ENCODE measurements around the gene SORCS2. TPM values are rescaled to one million over a fixed set of nuclear protein-coding genes. Genes with fewer than 3 reads are reported as not detected.

Gene SORCS2
- total and polyA plus RNA-seq, 2 of the 8 experiments (the other 6 are each of a cell fraction or from before 2014, with no cell fraction given) = 0.36 to 1.8 TPM

- Histone ChIP-seq H3K14ac (ENCODE audit: insufficient read length) (no peak overlapping the region), H3K18ac (ENCODE audit: extremely low read depth, low read length) (no peak overlapping the region), H3K36me3 (ENCODE audit: control insufficient read depth in 2 of 4, insufficient read depth in 4 of 4, low read length in 3 of 4) (no peaks in the 10 kb centered on the region), H4K8ac (ENCODE audit: extremely low read depth, insufficient read depth, low read length) (no peak overlapping the region), H2BK5ac (ENCODE audit: low read depth, low read length) (no peak overlapping the region), H2BK12ac (ENCODE audit: low read depth, low read length) (no peak overlapping the region), H3K4me3 (ENCODE audit: extremely low read depth in 1 of 4, insufficient read depth in 2 of 4, low read depth in 3 of 4, low read length in 4 of 4) (no peak overlapping the region), H4K20me1 (replicated peaks in 1 of 2; ENCODE audit: control insufficient read depth in 1 of 2, insufficient read depth in 2 of 2, low read length in 2 of 2) (peaks cover 0 to 10% of the 10 kb centered on the region in 2 experiments), H2AK5ac (ENCODE audit: low read depth, low read length) (no peak overlapping the region), H3K4me2 (ENCODE audit: insufficient read depth in 1 of 2, low read depth in 2 of 2, low read length in 2 of 2) (no peak overlapping the region), H3K23me2 (ENCODE audit: low read depth, low read length) (peaks cover 8% of the 10 kb centered on the region; the same call in 1 of the 2 replicates), H3K9ac (replicated peaks in 1 of 4; ENCODE audit: extremely low read depth in 1 of 4, low read depth in 3 of 4, low read length in 3 of 4) (no peak overlapping the region), H3K27me3 (replicated peaks in 1 of 4; ENCODE audit: control insufficient read depth in 3 of 4, extremely low read depth in 1 of 4, insufficient read depth in 3 of 4, low read length in 3 of 4) (no peaks in the 10 kb centered on the region), H3K79me2 (ENCODE audit: control insufficient read depth in 1 of 2, insufficient read depth in 2 of 2, low read length in 2 of 2) (no peaks in the 10 kb centered on the region), H3K4me1 (replicated peaks in 1 of 4; ENCODE audit: control insufficient read depth in 3 of 4, insufficient read depth in 4 of 4, low read length in 3 of 4) (no peaks in the 10 kb centered on the region), H3K4ac (replicated peaks; ENCODE audit: insufficient read length, low read depth, low read length) (no peak overlapping the region), H2AFZ (ENCODE audit: low read length) (no peak overlapping the region), H2BK120ac (replicated peaks; ENCODE audit: low read depth, low read length) (no peak overlapping the region), H3K23ac (ENCODE audit: insufficient read length) (no peak overlapping the region), H2BK15ac (ENCODE audit: low read length) (no peak overlapping the region), H3K56ac (replicated peaks; ENCODE audit: insufficient read length, low read depth, low read length) (no peak overlapping the region), H4K91ac (replicated peaks; ENCODE audit: insufficient read length, low read length) (no peak overlapping the region), H3K79me1 (ENCODE audit: low read depth, low read length) (no peaks in the 10 kb centered on the region), H3K9me3 (ENCODE audit: insufficient read depth in 2 of 2, low read depth in 1 of 2, low read length in 1 of 2) (no peaks in the 10 kb centered on the region), H4K5ac (ENCODE audit: insufficient read length, low read depth, low read length) (no peak overlapping the region), H3K27ac (ENCODE audit: low read depth, low read length) (no peak overlapping the region), H2BK20ac (ENCODE audit: low read length) (no peak overlapping the region)
- ChIA-PET CTCF (ENCODE audit: partially characterized antibody) (interaction anchor here (0.6 to 1.4 kb wide), 3 partner anchors 9 to 359 kb away, joined by 3 to 7 read pairs (median 3); no protein-coding TSS in a partner anchor), POLR2A (ENCODE audit: partially characterized antibody) (no interaction called here)
- FAIRE-seq = no peak
- 83% methylated on average over 8 of the region's 8 CpGs; no CpG with 5 or more reads in 1 of the 2 experiments for WGBS, 2 experiments (ENCODE audit: extremely low coverage in 1 of 2, insufficient coverage in 1 of 2, insufficient read length in 1 of 2, insufficient replicate concordance in 2 of 2, low coverage in 1 of 2, low lambda C conversion rate in 2 of 2, missing lambda C conversion rate in 1 of 2)
- DNase-seq (ENCODE audit: low read depth in 1 of 2, low spot score in 2 of 2) = no peak
- no peak for TF ChIP-seq SIN3A (conservative IDR thresholded peaks at IDR 0.05 in 1 of 2, IDR thresholded peaks at IDR 0.05 in 1 of 2; ENCODE audit: low read depth in 1 of 2, low read length in 2 of 2)
- no peak for TF ChIP-seq SRF (IDR thresholded peaks at IDR 0.05; ENCODE audit: low read depth, low read length)
- TF ChIP-seq ZNF274 (IDR thresholded peaks at IDR 0.05; ENCODE audit: borderline replicate concordance, extremely low read depth, low read length) = no peak
- TF ChIP-seq RFX5 (IDR thresholded peaks at IDR 0.05; ENCODE audit: borderline replicate concordance, low read depth, low read length) = no peak
- TF ChIP-seq E2F6 (IDR thresholded peaks at IDR 0.05) = no peak
- TF ChIP-seq ASH2L (IDR thresholded peaks at IDR 0.05; ENCODE audit: low read length) = no peak
- no peak for TF ChIP-seq TBP (IDR thresholded peaks at IDR 0.05; ENCODE audit: low read depth, low read length)
- TF ChIP-seq POLR2AphosphoS5 (IDR thresholded peaks at IDR 0.05; ENCODE audit: low read depth, low read length) = no peak
- TF ChIP-seq HDAC6 (IDR thresholded peaks at IDR 0.05; ENCODE audit: low read depth, low read length) = no peak
- TF ChIP-seq ATF2 (IDR thresholded peaks at IDR 0.05; ENCODE audit: low read length) = no peak
- TF ChIP-seq USF2 (IDR thresholded peaks at IDR 0.05; ENCODE audit: low read length) = no peak
These were observed 168.5 kb downstream of the SORCS2 start for GRCh38 chr4:7360806-7361205.
